Cardiac muscle cell (in vitro differentiated cells and primary cell): ENCODE data around the gene TMEM182. TPM values are rescaled to one million over a fixed set of nuclear protein-coding genes. Genes with fewer than 3 reads are reported as not detected.
A peak's percentile ranks its signal among the peaks of the same experiment; 100 is the strongest.

Experiments used
- DNase-seq, 2 donors: peaks; one replicate each; pipeline versions ENCODE4 v3.0.0 to v3.0.0-alpha.2; 2010 to 2017; ENCODE audit warnings: low read depth in 1 of 2, low spot score in 1 of 2
- H3K27ac ChIP-seq: fragments of 200-600 bp; sonication (generic); 2 replicates; pipeline ENCODE4 v1.5.1; 2016
- H3K27me3 ChIP-seq: fragments of 200-600 bp; sonication (generic); 2 replicates; pipeline ENCODE4 v1.6.0; 2016; ENCODE audit warnings: control low read depth
- H3K36me3 ChIP-seq: fragments of 200-600 bp; sonication (generic); 2 replicates; pipeline ENCODE4 v1.5.1; 2016; ENCODE audit warnings: control low read depth
- H3K4me1 ChIP-seq: fragments of 200-600 bp; sonication (generic); 2 replicates; pipeline ENCODE4 v1.8.1; 2017; ENCODE audit warnings: low read depth, mild to moderate bottlenecking, mixed run types
- H3K4me3 ChIP-seq: fragments of 200-600 bp; sonication (generic); 2 replicates; pipeline ENCODE4 v1.5.1; 2016; ENCODE audit warnings: mild to moderate bottlenecking
- H3K9me3 ChIP-seq: fragments of 200-600 bp; sonication (generic); 2 replicates; pipeline ENCODE4 v1.5.1; 2017; ENCODE audit warnings: low read depth, mild to moderate bottlenecking, control low read depth
- CTCF ChIP-seq: IDR thresholded peaks from 2 replicates; pipeline ENCODE4 v1.5.1; 2012; ENCODE audit warnings: low read depth, mild to moderate bottlenecking, low read length
- polyA plus RNA-seq: library from polyadenylated mRNA; unstranded; fragments of >200 nt; fragmentation: Nextera tagmentation; extraction: Ambion mirVana; gene quantifications from 2 replicates; pipeline ENCODE4 v1.2.1, GENCODE V29; 2016
- total RNA-seq: library from RNA; depleted of rRNA; stranded (reverse); fragments of >200 nt; gene quantifications from 2 replicates; pipeline ENCODE4 v1.2.3, GENCODE V29; 2016

The TMEM182 gene
- total and polyA plus RNA-seq, 2 experiments from 2014 or later, result 2.7 to 6.8 TPM

- Histone ChIP-seq H3K4me3 (no peak overlapping the region), H3K36me3 (no peaks in the 10 kb centered on the region), H3K27me3 (no peaks in the 10 kb centered on the region), H3K4me1 (no peaks in the 10 kb centered on the region), H3K9me3 (no peaks in the 10 kb centered on the region), H3K27ac (no peak overlapping the region)
- TF ChIP-seq CTCF, result peak; percentile 75
- peak; percentile 53 to 73 for DNase-seq
These were observed 78.0 kb downstream of the TMEM182 start for GRCh38 chr2:102839668-102840388.

- DNase-seq, result peak; percentile 70 to 76
- Histone ChIP-seq H3K9me3 (no peaks in the 10 kb centered on the region), H3K27me3 (no peaks in the 10 kb centered on the region), H3K36me3 (no peaks in the 10 kb centered on the region), H3K4me1 (no peaks in the 10 kb centered on the region), H3K27ac (no peak overlapping the region), H3K4me3 (no peak overlapping the region)
- peak; percentile 68 for TF ChIP-seq CTCF
These were observed 79.4 kb downstream of the TMEM182 start for GRCh38 chr2:102841107-102841840.

GRCh38 chr2:102843764-102844443 lies 82.1 kb downstream of the TMEM182 start:
- Histone ChIP-seq H3K4me3 (no peak overlapping the region), H3K4me1 (no peaks in the 10 kb centered on the region), H3K27ac (no peak overlapping the region), H3K27me3 (no peaks in the 10 kb centered on the region), H3K9me3 (no peaks in the 10 kb centered on the region), H3K36me3 (no peaks in the 10 kb centered on the region)
- DNase-seq, result no peak
- TF ChIP-seq CTCF, result no peak

- TF ChIP-seq CTCF, result no peak
- H3K36me3 ChIP-seq, result no peaks in the 10 kb centered on the region
- DNase-seq, result no peak
- H3K27me3 ChIP-seq, result no peaks in the 10 kb centered on the region
- no peak overlapping the region for H3K4me3 ChIP-seq
- H3K9me3 ChIP-seq, result no peaks in the 10 kb centered on the region
- H3K4me1 ChIP-seq, result no peaks in the 10 kb centered on the region
- no peak overlapping the region for H3K27ac ChIP-seq
These were observed 83.1 kb downstream of the TMEM182 start for GRCh38 chr2:102844911-102845310.

GRCh38 chr2:102848366-102848839 lies 86.6 kb downstream of the TMEM182 start:
- no peaks in the 10 kb centered on the region for H3K9me3 ChIP-seq
- no peaks in the 10 kb centered on the region for H3K4me1 ChIP-seq
- H3K36me3 ChIP-seq, result no peaks in the 10 kb centered on the region
- H3K4me3 ChIP-seq, result peak overlapping the region; percentile 9
- peak; percentile 75 to 92 for DNase-seq
- no peak for TF ChIP-seq CTCF
- H3K27me3 ChIP-seq, result no peaks in the 10 kb centered on the region
- no peak overlapping the region for H3K27ac ChIP-seq
